Measurements from ENCODE around the gene FLII. TPM values are rescaled to one million over a fixed set of nuclear protein-coding genes. Genes with fewer than 3 reads are reported as not detected.

FLII gene
- polyA plus RNA-seq, 1 experiment: 192 TPM

GRCh38 chr17:18285296-18285695, 26.8 kb upstream of the FLII start:
- Histone ChIP-seq H3K4me3 (ENCODE audit: low read depth, low read length) (no peak overlapping the region), H3K9me3 (ENCODE audit: control insufficient read depth, insufficient read depth, low read length) (no peaks in the 10 kb centered on the region), H3K27ac (ENCODE audit: low read depth, low read length) (no peak overlapping the region), H3K27me3 (ENCODE audit: control insufficient read depth, insufficient read depth, low read length) (no peaks in the 10 kb centered on the region)
- no peak for TF ChIP-seq CTCF (IDR thresholded peaks at IDR 0.05; ENCODE audit: low read depth, low read length)
- POLR2A ChIA-PET: no interaction called here
- DNase-seq (ENCODE audit: low read depth, low spot score): no peak
- CTCF ChIA-PET: no interaction called here

- CTCF ChIA-PET: no interaction called here
- no peak for DNase-seq (ENCODE audit: low read depth, low spot score)
- no peaks in the 10 kb centered on the region for H3K9me3 ChIP-seq (ENCODE audit: control insufficient read depth, insufficient read depth, low read length)
- H3K27me3 ChIP-seq (ENCODE audit: control insufficient read depth, insufficient read depth, low read length): no peaks in the 10 kb centered on the region
- H3K4me3 ChIP-seq (ENCODE audit: low read depth, low read length): no peak overlapping the region
- TF ChIP-seq CTCF (IDR thresholded peaks at IDR 0.05; ENCODE audit: low read depth, low read length): no peak
- no peak overlapping the region for H3K27ac ChIP-seq (ENCODE audit: low read depth, low read length)
- POLR2A ChIA-PET: no interaction called here
These were observed 23.2 kb upstream of the FLII start for GRCh38 chr17:18281788-18282187.

- ChIA-PET POLR2A (no interaction called here), CTCF (no interaction called here)
- H3K9me3 ChIP-seq (ENCODE audit: control insufficient read depth, insufficient read depth, low read length): no peaks in the 10 kb centered on the region
- no peaks in the 10 kb centered on the region for H3K27me3 ChIP-seq (ENCODE audit: control insufficient read depth, insufficient read depth, low read length)
- TF ChIP-seq CTCF (IDR thresholded peaks at IDR 0.05; ENCODE audit: low read depth, low read length): no peak
- DNase-seq (ENCODE audit: low read depth, low spot score): no peak
- no peak overlapping the region for H3K4me3 ChIP-seq (ENCODE audit: low read depth, low read length)
- peak overlapping the region; percentile 39 for H3K27ac ChIP-seq (ENCODE audit: low read depth, low read length)
These were observed 22.3 kb upstream of the FLII start for GRCh38 chr17:18280766-18281371.

- Histone ChIP-seq H3K27me3 (ENCODE audit: control insufficient read depth, insufficient read depth, low read length) (no peaks in the 10 kb centered on the region), H3K9me3 (ENCODE audit: control insufficient read depth, insufficient read depth, low read length) (no peaks in the 10 kb centered on the region), H3K27ac (ENCODE audit: low read depth, low read length) (no peak overlapping the region), H3K4me3 (ENCODE audit: low read depth, low read length) (no peak overlapping the region)
- no peak for TF ChIP-seq CTCF (IDR thresholded peaks at IDR 0.05; ENCODE audit: low read depth, low read length)
- no peak for DNase-seq (ENCODE audit: low read depth, low spot score)
- ChIA-PET POLR2A (no interaction called here), CTCF (interaction anchor here (0.6 kb wide), 1 partner anchor 28 kb away, joined by 9 read pairs; no protein-coding TSS in a partner anchor)
These were observed 21.7 kb upstream of the FLII start for GRCh38 chr17:18280249-18280648.

- ChIA-PET POLR2A (interaction anchor here (0.9 kb wide), 1 partner anchor 26 kb away, joined by 3 read pairs; no protein-coding TSS in a partner anchor), CTCF (no interaction called here)
- DNase-seq (ENCODE audit: low read depth, low spot score): peak; percentile 42
These were observed 20.3 kb upstream of the FLII start for GRCh38 chr17:18278867-18279266.

More at GRCh38 chr17:18278867-18279266, 20.3 kb upstream of the FLII start:
- no peak for TF ChIP-seq CTCF (IDR thresholded peaks at IDR 0.05; ENCODE audit: low read depth, low read length)
- Histone ChIP-seq H3K27ac (ENCODE audit: low read depth, low read length) (peak overlapping the region; percentile 39), H3K9me3 (ENCODE audit: control insufficient read depth, insufficient read depth, low read length) (no peaks in the 10 kb centered on the region), H3K27me3 (ENCODE audit: control insufficient read depth, insufficient read depth, low read length) (no peaks in the 10 kb centered on the region), H3K4me3 (ENCODE audit: low read depth, low read length) (no peak overlapping the region)

Data from AG04450 (cell line).